Measurements from ENCODE around the gene LRRC4C. TPM values are rescaled to one million over a fixed set of nuclear protein-coding genes. Genes with fewer than 3 reads are reported as not detected.
A peak's percentile ranks its signal among the peaks of the same experiment; 100 is the strongest.

Gene LRRC4C
- polyA plus RNA-seq, 1 donor from 2014 or later = 24.3 TPM

- TF ChIP-seq MXI1 (conservative IDR thresholded peaks at IDR 0.05; ENCODE audit: poor library complexity, severe bottlenecking) (no peak), CTCF (IDR thresholded peaks at IDR 0.05; ENCODE audit: poor library complexity, severe bottlenecking) (no peak), EZH2 (IDR thresholded peaks at IDR 0.05; ENCODE audit: borderline replicate concordance, insufficient read depth, low read length, poor library complexity, severe bottlenecking) (no peak), REST (IDR thresholded peaks at IDR 0.05; ENCODE audit: borderline replicate concordance) (no peak), SMC3 (conservative IDR thresholded peaks at IDR 0.05; ENCODE audit: poor library complexity) (no peak), TAF1 (IDR thresholded peaks at IDR 0.05; ENCODE audit: low read depth) (no peak)
- peaks cover 3% of the 10 kb centered on the region for H3F3A ChIP-seq (ENCODE audit: insufficient read depth, low read length, poor library complexity, severe bottlenecking)
- H3K27ac ChIP-seq (ENCODE audit: low read length) = no peak overlapping the region
- H3K36me3 ChIP-seq (ENCODE audit: insufficient read depth, low read length) = no peaks in the 10 kb centered on the region
- H3K9me3 ChIP-seq (ENCODE audit: low read length) = no peaks in the 10 kb centered on the region
- no peak overlapping the region for H2AFZ ChIP-seq (ENCODE audit: low read depth, low read length)
- no peaks in the 10 kb centered on the region for H3K9me2 ChIP-seq (ENCODE audit: insufficient read depth, low read length)
- no peaks in the 10 kb centered on the region for H4K20me1 ChIP-seq (ENCODE audit: insufficient read depth)
- H3K4me2 ChIP-seq (ENCODE audit: low read length) = no peak overlapping the region
- no peak overlapping the region for H3K4me3 ChIP-seq (ENCODE audit: low read length)
- no peaks in the 10 kb centered on the region for H3K79me2 ChIP-seq (replicated peaks; ENCODE audit: insufficient read depth, low read length)
- no peaks in the 10 kb centered on the region for H3K27me3 ChIP-seq (ENCODE audit: insufficient read depth, low read depth, low read length)
- no peak overlapping the region for H3K9ac ChIP-seq (ENCODE audit: low read length)
Observed at GRCh38 chr11:40178470-40178869, 1281.0 kb downstream of the LRRC4C start.

- Histone ChIP-seq H4K20me1 (ENCODE audit: insufficient read depth) (no peaks in the 10 kb centered on the region), H3K79me2 (replicated peaks; ENCODE audit: insufficient read depth, low read length) (no peaks in the 10 kb centered on the region), H3K27me3 (ENCODE audit: insufficient read depth, low read depth, low read length) (no peaks in the 10 kb centered on the region), H3F3A (ENCODE audit: insufficient read depth, low read length, poor library complexity, severe bottlenecking) (peaks cover 3% of the 10 kb centered on the region), H3K9ac (ENCODE audit: low read length) (no peak overlapping the region), H3K9me2 (ENCODE audit: insufficient read depth, low read length) (no peaks in the 10 kb centered on the region), H2AFZ (ENCODE audit: low read depth, low read length) (no peak overlapping the region), H3K9me3 (ENCODE audit: low read length) (no peaks in the 10 kb centered on the region), H3K27ac (ENCODE audit: low read length) (peak overlapping the region; percentile 73), H3K36me3 (ENCODE audit: insufficient read depth, low read length) (no peaks in the 10 kb centered on the region), H3K4me2 (ENCODE audit: low read length) (no peak overlapping the region), H3K4me3 (ENCODE audit: low read length) (no peak overlapping the region)
- TF ChIP-seq TAF1 (IDR thresholded peaks at IDR 0.05; ENCODE audit: low read depth) = no peak
- no peak for TF ChIP-seq MXI1 (conservative IDR thresholded peaks at IDR 0.05; ENCODE audit: poor library complexity, severe bottlenecking)
- peak; percentile 19 for TF ChIP-seq RAD21 (conservative IDR thresholded peaks at IDR 0.05)
- TF ChIP-seq POLR2AphosphoS5 (IDR thresholded peaks at IDR 0.05) = peak; percentile 72
- TF ChIP-seq EP300 (conservative IDR thresholded peaks at IDR 0.05; ENCODE audit: poor library complexity, severe bottlenecking) = peak; percentile 91
- TF ChIP-seq SMC3 (conservative IDR thresholded peaks at IDR 0.05; ENCODE audit: poor library complexity) = no peak
- TF ChIP-seq REST (IDR thresholded peaks at IDR 0.05; ENCODE audit: borderline replicate concordance) = no peak
- TF ChIP-seq CTCF (IDR thresholded peaks at IDR 0.05; ENCODE audit: poor library complexity, severe bottlenecking) = no peak
- TF ChIP-seq EZH2 (IDR thresholded peaks at IDR 0.05; ENCODE audit: borderline replicate concordance, insufficient read depth, low read length, poor library complexity, severe bottlenecking) = no peak
Observed at GRCh38 chr11:40175980-40176379, 1283.5 kb downstream of the LRRC4C start.

All from neural cell (in vitro differentiated cells).